ENCODE results near the gene ADO. TPM values are rescaled to one million over a fixed set of nuclear protein-coding genes. Genes with fewer than 3 reads are reported as not detected.
"Not testable (repeated sequence)": the region's sequence is repeated elsewhere in the genome, so short reads cannot be mapped to it uniquely, and the experiment has no call there.

Gene ADO
- total and polyA plus RNA-seq, 2 experiments from 2014 or later, result 8.9 to 24.6 TPM

- TF ChIP-seq CTCF (IDR thresholded peaks at IDR 0.05; ENCODE audit: poor library complexity) (no peak), EZH2 (IDR thresholded peaks at IDR 0.05; ENCODE audit: borderline replicate concordance) (no peak), EZH2phosphoT487 (IDR thresholded peaks at IDR 0.05; ENCODE audit: low read depth, severe bottlenecking, unreplicated experiment) (no peak)
- Histone ChIP-seq H3K4me2 (no peak overlapping the region), H3K27ac (no peak overlapping the region), H3K9me3 (ENCODE audit: low read depth) (no peaks in the 10 kb centered on the region), H4K20me1 (ENCODE audit: insufficient read depth, poor library complexity, severe bottlenecking) (no peaks in the 10 kb centered on the region), H3K4me1 (ENCODE audit: insufficient read depth) (no peaks in the 10 kb centered on the region), H2AFZ (no peak overlapping the region), H3K4me3 (no peak overlapping the region), H3K27me3 (no peaks in the 10 kb centered on the region), H3K36me3 (replicated peaks; ENCODE audit: insufficient read depth, low read depth) (no peaks in the 10 kb centered on the region), H3K9me2 (replicated peaks; ENCODE audit: insufficient read depth) (no peaks in the 10 kb centered on the region), H3K79me2 (no peaks in the 10 kb centered on the region)
- no peak for DNase-seq (ENCODE audit: low spot score)
- 90% methylated on average over 5 of the region's 5 CpGs for WGBS (ENCODE audit: low lambda C conversion rate, missing lambda C conversion rate)
These were observed 24.9 kb upstream of the ADO start for GRCh38 chr10:62779487-62780248.

- H3K27ac ChIP-seq; H2AFZ ChIP-seq; H3K27me3 ChIP-seq; H3K79me2 ChIP-seq; DNase-seq (ENCODE audit: low spot score); H4K20me1 ChIP-seq (ENCODE audit: insufficient read depth, poor library complexity, severe bottlenecking); H3K36me3 ChIP-seq (replicated peaks; ENCODE audit: insufficient read depth, low read depth); H3K9me2 ChIP-seq (replicated peaks; ENCODE audit: insufficient read depth); H3K4me3 ChIP-seq; H3K4me1 ChIP-seq (ENCODE audit: insufficient read depth); H3K9me3 ChIP-seq (ENCODE audit: low read depth); H3K4me2 ChIP-seq: not testable (repeated sequence)
- WGBS (ENCODE audit: low lambda C conversion rate, missing lambda C conversion rate), result 86% methylated on average over 3 of the region's 3 CpGs
These were observed 20.0 kb upstream of the ADO start for GRCh38 chr10:62784537-62784936.

GRCh38 chr10:62788285-62788684 lies 16.2 kb upstream of the ADO start:
- not testable (repeated sequence) for H3K27me3 ChIP-seq; H3K79me2 ChIP-seq; H3K27ac ChIP-seq; DNase-seq (ENCODE audit: low spot score); H3K4me3 ChIP-seq; H3K9me3 ChIP-seq (ENCODE audit: low read depth); H4K20me1 ChIP-seq (ENCODE audit: insufficient read depth, poor library complexity, severe bottlenecking); H3K9me2 ChIP-seq (replicated peaks; ENCODE audit: insufficient read depth); H2AFZ ChIP-seq; H3K4me2 ChIP-seq; H3K4me1 ChIP-seq (ENCODE audit: insufficient read depth); H3K36me3 ChIP-seq (replicated peaks; ENCODE audit: insufficient read depth, low read depth)
- 82% methylated on average over 2 of the region's 2 CpGs for WGBS (ENCODE audit: low lambda C conversion rate, missing lambda C conversion rate)

- no peaks in the 10 kb centered on the region for H4K20me1 ChIP-seq (ENCODE audit: insufficient read depth, poor library complexity, severe bottlenecking)
- no peak overlapping the region for H3K4me3 ChIP-seq
- H3K9me2 ChIP-seq (replicated peaks; ENCODE audit: insufficient read depth), result no peaks in the 10 kb centered on the region
- H3K36me3 ChIP-seq (replicated peaks; ENCODE audit: insufficient read depth, low read depth), result no peaks in the 10 kb centered on the region
- H3K79me2 ChIP-seq, result no peaks in the 10 kb centered on the region
- H3K27ac ChIP-seq, result no peak overlapping the region
- H2AFZ ChIP-seq, result no peak overlapping the region
- no peaks in the 10 kb centered on the region for H3K27me3 ChIP-seq
- H3K4me1 ChIP-seq (ENCODE audit: insufficient read depth), result no peaks in the 10 kb centered on the region
- no peaks in the 10 kb centered on the region for H3K9me3 ChIP-seq (ENCODE audit: low read depth)
- TF ChIP-seq EZH2 (IDR thresholded peaks at IDR 0.05; ENCODE audit: borderline replicate concordance) (no peak), CTCF (IDR thresholded peaks at IDR 0.05; ENCODE audit: poor library complexity) (no peak), EZH2phosphoT487 (IDR thresholded peaks at IDR 0.05; ENCODE audit: low read depth, severe bottlenecking, unreplicated experiment) (no peak)
- no peak overlapping the region for H3K4me2 ChIP-seq
- DNase-seq (ENCODE audit: low spot score), result no peak
- 70% methylated on average over 9 of the region's 9 CpGs for WGBS (ENCODE audit: low lambda C conversion rate, missing lambda C conversion rate)
These were observed 15.6 kb upstream of the ADO start for GRCh38 chr10:62788861-62789467.
